Heart left ventricle (tissue), 13 donors: Measurements from ENCODE around the gene PIGN.

Source experiments
- CTCF ChIP-seq, 12 donors: fragments of 200-600 bp; sonication (generic) in 4 of 12; IDR thresholded peaks; one replicate each; pipeline versions ENCODE4 v1.5.0 to v1.8.0; 2018 to 2022; ENCODE audit warnings: antibody characterized with exemption in 12 of 12, mild to moderate bottlenecking in 5 of 12
- POLR2A ChIP-seq, 2 donors: fragments of 450-650 bp; IDR thresholded peaks; one replicate each; pipeline ENCODE4 v1.6.1; 2017; ENCODE audit warnings: antibody characterized with exemption in 2 of 2, mild to moderate bottlenecking in 2 of 2, moderate library complexity in 2 of 2
- donor health status: ischemic (EF 13 %, LVEDD 7.1; RV severe dilation, severe dysfunction).
- donor health status: DM: no; HTN: yes; CAD: no.
- donor health status: DM: no; HTN: no; CAD: no.
- donor health status: ischemic (EF 25% LVEDD 6.9; RV normal size, moderate dysfunction).
- donor health status: ischemic (EF 25% LVEDD 5.7; RV mildly dilated, moderate dysfunction).
- donor health status: ischemic (EF 35%, LVEDD 5.7; RV mildly dilated, moderate dysfunction).
- donor health status: nonischemic (EF 11% LVEDD 7.7; RV severe dilation, severe dysfunction).
- donor health status: DM: yes; HTN: yes; CAD: no.
- donor health status: PGD.
- donor health status: ischemic (EF 29% LVEDD 5.4; RV normal size, mild dysfunction).
- donor health status: nonischemic (EF 23%, LVEDD 6.1; RV moderate dilation, normal function).

- TF ChIP-seq CTCF (IDR thresholded peaks at IDR 0.05) (no peak), POLR2A (IDR thresholded peaks at IDR 0.05) (no peak)
Measured at GRCh38 chr18:62196079-62196478, 9.2 kb upstream of the PIGN start.
